Breast epithelium (tissue), 4 donors: ENCODE measurements around the gene RAMP3. TPM values are rescaled to one million over a fixed set of nuclear protein-coding genes. Genes with fewer than 3 reads are reported as not detected.
A peak's percentile ranks its signal among the peaks of the same experiment; 100 is the strongest.

Experiments used
- DNase-seq, 2 donors: peaks; one replicate each; pipeline ENCODE4 v3.0.0-alpha.2; 2019; ENCODE audit warnings: low spot score in 2 of 2
- H3K27ac ChIP-seq, 2 donors: fragments of 200-600 bp; sonication (generic) in 1 of 2; one replicate each; pipeline ENCODE4 v1.5.1; 2016 to 2019; ENCODE audit warnings: mild to moderate bottlenecking in 1 of 2
- H3K27me3 ChIP-seq, 2 donors: fragments of 200-600 bp; sonication (generic) in 1 of 2; one replicate each; pipeline versions ENCODE4 v1.5.1 to v1.6.0; 2017 to 2019; ENCODE audit warnings: control low read depth in 1 of 2, mild to moderate bottlenecking in 1 of 2
- H3K36me3 ChIP-seq: fragments of 200-600 bp; one replicate; pipeline ENCODE4 v1.5.1; 2019
- H3K4me1 ChIP-seq, 2 donors: fragments of 200-600 bp; sonication (generic); one replicate each; pipeline ENCODE4 v1.5.1; 2016 to 2019; ENCODE audit warnings: control low read depth in 1 of 2
- H3K4me3 ChIP-seq, 3 donors: fragments of 200-600 bp; sonication (generic); 1 replicate in 2 of 3; 2 replicates in 1 of 3; pipeline ENCODE4 v1.5.1; 2016 to 2019; ENCODE audit warnings: mild to moderate bottlenecking in 3 of 3, moderate library complexity in 2 of 3
- H3K9me3 ChIP-seq, 2 donors: fragments of 200-600 bp; sonication (generic) in 1 of 2; one replicate each; pipeline ENCODE4 v1.5.1; 2016 to 2019; ENCODE audit warnings: control low read depth in 1 of 2
- CTCF ChIP-seq, 3 donors: fragments of 450-650 bp; IDR thresholded peaks; one replicate each; pipeline ENCODE4 v1.5.1; 2016 to 2017; ENCODE audit warnings: antibody characterized with exemption in 3 of 3, mild to moderate bottlenecking in 3 of 3, moderate library complexity in 3 of 3
- POLR2A ChIP-seq: fragments of 450-650 bp; IDR thresholded peaks from one replicate; pipeline ENCODE4 v1.6.1; 2016; ENCODE audit warnings: antibody characterized with exemption, mild to moderate bottlenecking, moderate library complexity
- POLR2AphosphoS5 ChIP-seq, 3 donors: sonication (generic); formaldehyde crosslinking; IDR thresholded peaks; one replicate each; pipeline ENCODE4 v1.6.1; 2017; ENCODE audit warnings: antibody characterized with exemption in 3 of 3
- intact Hi-C: fragments of 100-400 bp; cut with DNase I; formaldehyde crosslinking; loops from one replicate; pipeline ENCODE4 v1.15.1; 2023; ENCODE audit warnings: low total_unique reads
- total RNA-seq, 3 donors: library from RNA; depleted of rRNA; stranded (reverse); fragments of >200 nt; gene quantifications; one replicate each; pipeline ENCODE4 v1.1.0, GENCODE V29; 2016

RAMP3 gene
- total RNA-seq, 3 donors from 2014 or later, result 11.7 to 103 (median 76.8) TPM

- TF ChIP-seq CTCF (IDR thresholded peaks at IDR 0.05) (no peak), POLR2AphosphoS5 (IDR thresholded peaks at IDR 0.05) (no peak), POLR2A (no peak)
- H3K27ac ChIP-seq, result no peak overlapping the region
Observed at GRCh38 chr7:45178241-45179225, 20.9 kb downstream of the RAMP3 start.

GRCh38 chr7:45179666-45180065, 22.1 kb downstream of the RAMP3 start:
- Histone ChIP-seq H3K4me3 (no peak overlapping the region), H3K27ac (no peak overlapping the region), H3K27me3 (peaks cover 0 to 4% of the 10 kb centered on the region in 2 donors), H3K4me1 (no peaks in the 10 kb centered on the region), H3K9me3 (no peaks in the 10 kb centered on the region), H3K36me3 (no peaks in the 10 kb centered on the region)
- intact Hi-C loops, result no loop called here
- TF ChIP-seq CTCF (IDR thresholded peaks at IDR 0.05) (no peak), POLR2AphosphoS5 (IDR thresholded peaks at IDR 0.05) (no peak), POLR2A (no peak)
- no peak for DNase-seq

More at GRCh38 chr7:45178241-45179225, 20.9 kb downstream of the RAMP3 start:
- Histone ChIP-seq H3K4me3 (no peak overlapping the region), H3K4me1 (no peaks in the 10 kb centered on the region), H3K9me3 (no peaks in the 10 kb centered on the region), H3K36me3 (no peaks in the 10 kb centered on the region), H3K27me3 (peaks cover 0 to 4% of the 10 kb centered on the region in 2 donors)
- peak in 1 of 2 donors; percentile 10 for DNase-seq
- intact Hi-C loops, result no loop called here

DNA sequence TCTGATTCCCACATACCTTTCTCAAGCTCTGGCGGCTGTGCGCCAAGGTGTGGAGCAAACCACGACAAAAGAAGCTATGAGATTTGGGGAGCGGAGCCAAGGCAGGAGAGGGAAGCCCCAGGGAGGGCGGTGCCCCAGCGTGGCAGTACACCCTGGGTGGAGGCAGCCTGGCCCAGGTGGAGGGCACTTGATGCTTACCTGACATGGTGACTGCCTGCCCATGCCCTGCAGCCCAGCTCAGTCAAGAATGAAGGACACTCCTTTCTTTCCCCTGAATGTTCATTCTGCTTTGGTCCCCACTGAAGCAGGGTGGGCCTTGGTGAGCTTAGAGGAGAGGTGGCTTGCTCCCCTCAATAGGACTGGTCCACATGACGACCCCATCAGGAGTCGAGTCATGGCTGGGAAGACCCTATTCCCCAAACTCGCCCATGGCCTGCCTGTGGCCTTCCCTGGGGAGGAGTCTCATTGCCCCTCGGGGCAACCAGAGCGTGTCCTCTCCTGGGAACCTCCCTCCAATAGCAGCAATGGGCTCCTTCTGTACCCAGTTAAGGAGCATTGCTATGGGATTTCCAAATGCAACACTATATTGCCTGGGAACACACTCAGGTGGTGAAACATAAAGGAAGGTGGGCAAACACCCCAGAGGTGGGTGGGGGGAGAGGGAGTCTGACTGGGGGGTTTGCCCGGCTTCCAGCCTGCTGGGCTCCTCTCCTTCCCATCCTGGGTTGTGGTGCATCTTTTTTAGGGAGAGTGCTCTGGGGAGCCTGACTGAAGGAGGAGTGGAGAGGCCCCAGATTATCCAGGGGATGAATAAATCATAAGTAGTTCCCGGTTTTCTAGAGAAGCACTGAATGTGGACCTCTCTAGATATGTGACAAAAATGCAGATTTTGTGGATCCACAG, 22.7 kb downstream of the RAMP3 start:
- Histone ChIP-seq H3K36me3 (no peaks in the 10 kb centered on the region), H3K9me3 (no peaks in the 10 kb centered on the region), H3K4me1 (no peaks in the 10 kb centered on the region), H3K4me3 (no peak overlapping the region), H3K27ac (no peak overlapping the region), H3K27me3 (peaks cover 0 to 4% of the 10 kb centered on the region in 2 donors)
- TF ChIP-seq CTCF (IDR thresholded peaks at IDR 0.05) (no peak), POLR2A (no peak), POLR2AphosphoS5 (IDR thresholded peaks at IDR 0.05) (no peak)
- peak in 1 of 2 donors; percentile 46 for DNase-seq
- intact Hi-C loops, result no loop called here

DNA sequence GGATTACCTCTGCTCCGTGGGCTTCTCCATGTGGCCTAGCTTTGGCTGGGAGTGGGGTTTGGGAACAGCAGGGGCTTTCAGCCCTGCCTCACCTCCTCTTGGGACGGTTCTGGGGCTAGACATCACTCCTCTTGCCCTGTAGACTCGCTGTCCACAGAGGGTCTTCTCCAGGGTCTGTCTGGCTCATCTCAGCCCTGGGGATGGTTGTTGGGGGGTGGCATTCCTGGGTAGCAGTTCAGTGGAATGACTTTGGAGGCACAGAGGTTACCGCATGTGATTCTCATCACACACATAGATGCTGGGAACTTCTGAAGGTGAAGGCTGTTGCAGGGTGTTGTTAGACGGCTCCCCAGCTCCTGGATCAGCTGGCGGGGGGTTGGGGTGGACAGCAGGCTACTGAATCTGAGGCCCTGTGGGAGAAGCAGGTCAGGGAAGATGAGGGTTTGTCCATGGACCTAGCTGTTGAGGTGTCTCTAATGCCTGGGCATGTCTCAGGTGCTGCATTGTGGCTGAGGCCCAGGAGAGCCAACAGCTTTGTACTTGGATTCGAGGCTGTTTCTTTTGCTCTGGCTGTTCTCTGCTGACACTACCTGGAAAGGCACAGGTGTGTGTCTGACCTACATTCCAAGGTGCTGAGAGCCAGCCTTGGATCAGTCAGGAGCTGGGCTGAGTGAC, 23.8 kb downstream of the RAMP3 start:
- H3K9me3 ChIP-seq, result no peaks in the 10 kb centered on the region
- H3K4me1 ChIP-seq, result no peaks in the 10 kb centered on the region
- no peak overlapping the region for H3K4me3 ChIP-seq
- intact Hi-C loops, result no loop called here
- no peaks in the 10 kb centered on the region for H3K36me3 ChIP-seq
- no peak overlapping the region for H3K27ac ChIP-seq
- peak in 1 of 2 donors; percentile 27 for DNase-seq
- TF ChIP-seq POLR2A, result no peak
- no peak for TF ChIP-seq POLR2AphosphoS5 (IDR thresholded peaks at IDR 0.05)
- no peak for TF ChIP-seq CTCF (IDR thresholded peaks at IDR 0.05)
- peaks cover 0 to 4% of the 10 kb centered on the region in 2 donors for H3K27me3 ChIP-seq
